Fibroblast of lung (primary cell): ENCODE data around the gene ZBP1.

ENCODE experiments used
- EZH2 ChIP-seq: IDR thresholded peaks from 2 replicates; pipeline ENCODE4 v1.5.1; 2012; ENCODE audit warnings: low read length, control low read depth, mild to moderate bottlenecking; ENCODE audit errors: missing control alignments
- TF ChIP-seq, protein P1 (sequence below), 2 donors: IDR thresholded peaks in 1 of 2; conservative IDR thresholded peaks in 1 of 2; 1 replicate in 1 of 2; 2 replicates in 1 of 2; pipeline ENCODE4 v1.5.1; 2011 to 2012; ENCODE audit warnings: low read length in 2 of 2, control low read depth in 1 of 2, inconsistent platforms in 1 of 2, low read depth in 1 of 2, mild to moderate bottlenecking in 1 of 2

DNA sequence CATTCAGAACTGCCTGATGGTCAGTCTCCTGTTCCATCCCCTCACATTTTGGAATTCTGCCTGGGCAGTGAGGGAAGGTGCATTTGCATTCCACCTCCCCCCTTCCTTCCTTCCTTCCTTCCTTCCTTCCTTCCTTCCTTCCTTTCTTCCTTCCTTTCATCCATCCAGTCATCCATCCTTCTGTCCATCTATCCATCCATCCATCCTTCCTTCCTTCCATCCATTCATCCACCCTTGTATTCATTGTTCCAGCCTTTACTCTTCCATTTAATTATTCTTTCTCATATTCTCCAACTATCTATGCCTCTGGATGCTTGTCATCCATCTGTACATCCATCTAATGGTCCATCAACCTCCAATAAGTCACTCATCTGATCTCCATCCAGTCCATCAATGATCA lies 45.3 kb downstream of the ZBP1 start:
- TF ChIP-seq, protein P1, sequence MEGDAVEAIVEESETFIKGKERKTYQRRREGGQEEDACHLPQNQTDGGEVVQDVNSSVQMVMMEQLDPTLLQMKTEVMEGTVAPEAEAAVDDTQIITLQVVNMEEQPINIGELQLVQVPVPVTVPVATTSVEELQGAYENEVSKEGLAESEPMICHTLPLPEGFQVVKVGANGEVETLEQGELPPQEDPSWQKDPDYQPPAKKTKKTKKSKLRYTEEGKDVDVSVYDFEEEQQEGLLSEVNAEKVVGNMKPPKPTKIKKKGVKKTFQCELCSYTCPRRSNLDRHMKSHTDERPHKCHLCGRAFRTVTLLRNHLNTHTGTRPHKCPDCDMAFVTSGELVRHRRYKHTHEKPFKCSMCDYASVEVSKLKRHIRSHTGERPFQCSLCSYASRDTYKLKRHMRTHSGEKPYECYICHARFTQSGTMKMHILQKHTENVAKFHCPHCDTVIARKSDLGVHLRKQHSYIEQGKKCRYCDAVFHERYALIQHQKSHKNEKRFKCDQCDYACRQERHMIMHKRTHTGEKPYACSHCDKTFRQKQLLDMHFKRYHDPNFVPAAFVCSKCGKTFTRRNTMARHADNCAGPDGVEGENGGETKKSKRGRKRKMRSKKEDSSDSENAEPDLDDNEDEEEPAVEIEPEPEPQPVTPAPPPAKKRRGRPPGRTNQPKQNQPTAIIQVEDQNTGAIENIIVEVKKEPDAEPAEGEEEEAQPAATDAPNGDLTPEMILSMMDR (conservative IDR thresholded peaks at IDR 0.05 in 1 of 2, IDR thresholded peaks at IDR 0.05 in 1 of 2; ENCODE audit: low read depth in 1 of 2, low read length in 2 of 2): no peak
- TF ChIP-seq EZH2: no peak
